Left forelimb (tissue), 1 donor: ENCODE data around the gene ZNF385B.
"Not testable (repeated sequence)": the region's sequence is repeated elsewhere in the genome, so short reads cannot be mapped to it uniquely, and the experiment has no call there.

Experiments
- DNase-seq: peaks from one replicate; pipeline ENCODE4 v3.0.0-alpha.2; 2018; ENCODE audit warnings: low spot score

Gene ZNF385B

DNA sequence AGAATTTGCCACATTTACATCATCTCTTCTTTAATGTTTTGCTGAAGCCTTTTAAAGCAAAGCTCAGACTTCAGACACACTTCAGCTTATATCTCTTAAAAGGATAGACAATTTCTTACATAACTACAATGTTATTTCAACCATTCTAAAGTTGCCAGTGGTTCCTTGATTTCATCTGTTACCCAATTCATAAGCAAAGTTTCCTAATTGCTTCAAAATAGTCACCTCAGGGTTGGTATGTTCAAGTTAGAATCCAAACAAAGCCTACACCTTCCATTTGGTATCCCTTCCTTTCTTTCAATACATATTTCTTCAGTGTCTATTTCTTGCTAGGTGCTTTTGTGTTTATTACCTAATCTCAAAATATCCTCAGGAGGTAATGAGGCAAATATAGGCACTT lies 60.6 kb downstream of the ZNF385B start:
- no peak for DNase-seq

DNA sequence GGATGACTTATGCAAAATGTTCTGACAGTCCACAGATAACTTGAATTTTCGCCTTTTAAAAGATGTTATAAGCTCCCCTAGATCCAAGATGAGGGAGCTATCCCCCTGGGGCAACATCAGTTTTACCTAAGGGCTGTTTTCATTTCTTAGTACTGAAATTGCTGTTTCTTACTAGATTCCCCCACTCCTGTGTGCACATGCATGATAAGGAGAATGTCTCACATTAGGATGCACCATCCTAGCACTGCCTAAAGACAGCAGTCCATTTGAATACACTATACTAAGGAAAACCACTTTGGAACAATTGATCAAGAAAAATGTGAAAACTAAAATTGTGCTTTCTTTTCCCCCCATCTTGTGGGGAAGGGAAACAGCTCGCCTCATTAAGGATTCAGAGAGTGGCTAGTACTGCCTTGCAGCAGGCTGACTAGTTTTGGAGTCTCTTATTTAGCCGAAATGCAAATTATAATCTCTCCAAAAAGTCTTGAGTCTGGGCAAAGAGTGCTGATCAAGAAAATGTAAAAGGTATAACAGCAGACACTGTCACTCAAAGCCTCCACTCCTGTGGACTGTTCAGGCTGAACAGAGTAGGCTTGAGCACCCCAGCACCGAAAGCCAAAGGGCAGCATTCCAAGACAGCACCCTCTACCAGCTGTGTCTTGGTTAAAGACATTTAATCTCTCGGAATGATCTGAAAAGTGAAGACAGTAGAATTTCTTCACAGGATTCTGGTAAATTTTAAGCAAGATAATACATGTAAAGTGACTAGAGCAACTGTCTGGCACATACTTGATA lies 65.0 kb downstream of the ZNF385B start:
- DNase-seq = no peak

DNA sequence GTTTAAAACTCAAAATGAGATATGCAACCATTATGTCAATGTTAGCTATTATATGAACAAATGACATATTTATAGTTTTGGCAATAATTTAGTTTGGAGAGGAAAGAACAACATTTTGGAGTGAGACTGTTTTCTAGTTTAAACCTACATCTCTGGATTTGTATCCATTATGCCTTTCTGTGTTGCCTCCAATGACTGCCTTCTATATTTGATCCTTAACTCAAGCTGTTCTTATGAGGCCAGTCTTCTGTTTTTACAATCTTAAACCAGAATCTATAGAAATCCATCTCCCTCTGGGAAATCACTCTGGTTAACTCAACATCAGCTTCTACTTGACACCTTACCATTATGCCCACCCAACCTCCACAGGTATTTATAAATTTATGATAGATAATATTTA lies 67.5 kb downstream of the ZNF385B start:
- no peak for DNase-seq

DNA sequence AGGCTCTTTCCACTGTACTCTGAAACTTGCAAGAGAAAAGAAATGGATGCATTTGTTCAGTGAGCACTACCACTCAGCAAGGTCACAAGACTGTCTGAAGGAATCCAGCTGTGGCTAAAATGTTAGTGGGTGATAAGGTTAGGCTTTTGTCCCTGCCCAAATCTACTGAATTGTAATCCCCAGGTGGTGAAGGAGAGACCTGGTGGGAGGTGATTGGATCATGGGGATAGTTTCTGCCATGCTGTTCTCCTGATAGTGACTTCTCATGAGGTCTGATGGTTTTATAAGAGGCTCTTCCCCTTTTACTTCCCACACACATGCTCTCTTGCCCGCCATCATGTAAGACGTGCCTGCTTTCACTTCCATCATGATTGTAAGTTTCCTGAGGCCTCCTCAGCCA lies 68.2 kb downstream of the ZNF385B start:
- DNase-seq = no peak

DNA sequence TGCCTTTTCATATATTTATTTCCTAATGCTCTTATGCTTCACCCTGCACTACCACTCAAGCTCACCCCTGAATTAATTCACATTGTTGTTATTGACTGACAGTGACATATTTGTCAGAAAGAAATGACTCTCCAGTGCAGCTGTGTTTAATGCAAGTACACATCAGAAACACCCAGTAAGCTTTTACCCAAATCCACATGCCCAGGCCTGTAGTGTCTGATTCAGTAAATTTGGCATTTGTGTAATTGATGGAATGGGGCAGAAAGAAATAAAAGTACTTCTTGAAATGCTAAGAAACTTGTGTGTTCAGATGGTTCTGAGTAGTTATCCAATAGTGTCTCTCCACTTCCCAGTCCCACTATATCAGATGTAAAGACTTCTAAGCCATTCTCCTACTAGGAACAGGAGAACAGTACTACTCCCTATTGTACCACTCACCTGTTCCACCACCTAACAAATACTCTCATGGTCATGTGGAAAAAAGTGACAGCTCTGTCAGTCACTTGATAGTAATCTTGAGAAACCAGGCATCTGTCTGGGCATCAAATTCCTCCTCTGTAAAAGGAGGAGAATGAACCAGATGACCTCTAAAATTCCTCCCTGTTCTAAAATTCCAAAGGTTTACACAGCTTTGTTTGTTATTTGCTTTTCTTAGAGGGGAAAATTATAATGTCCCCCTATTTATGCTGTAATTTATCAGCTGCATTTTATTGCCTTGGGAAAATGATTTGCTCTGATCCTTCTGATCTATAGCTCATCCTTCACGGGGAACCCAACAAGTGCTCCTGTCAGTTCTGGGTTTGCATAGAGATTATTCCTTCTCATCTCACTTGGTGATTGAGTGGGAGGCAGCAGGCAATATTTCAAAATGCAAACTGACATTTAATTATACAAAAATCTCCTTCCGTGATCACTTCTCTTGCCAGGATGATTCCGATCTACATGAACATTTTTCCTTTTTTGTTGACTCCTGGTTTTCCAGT lies 70.9 kb downstream of the ZNF385B start:
- no peak for DNase-seq

DNA sequence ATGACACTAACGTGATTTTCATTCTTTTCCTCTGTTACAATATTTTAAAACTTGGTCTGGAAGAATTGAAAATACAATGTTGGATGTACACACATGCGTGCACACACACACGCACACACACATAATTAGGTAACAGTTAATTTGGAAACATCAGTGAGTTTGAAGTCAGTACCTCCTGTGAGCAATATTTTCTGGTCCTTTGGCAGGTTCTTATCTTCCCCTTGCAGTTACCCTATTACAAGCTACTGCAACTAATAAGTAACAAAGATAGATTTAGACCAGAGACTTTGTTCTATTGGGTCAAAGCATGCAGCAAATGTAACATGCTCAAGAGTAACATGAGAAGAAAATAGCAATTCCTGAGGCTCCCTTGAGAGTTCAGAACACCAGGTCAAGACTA lies 73.3 kb downstream of the ZNF385B start:
- DNase-seq = no peak

DNA sequence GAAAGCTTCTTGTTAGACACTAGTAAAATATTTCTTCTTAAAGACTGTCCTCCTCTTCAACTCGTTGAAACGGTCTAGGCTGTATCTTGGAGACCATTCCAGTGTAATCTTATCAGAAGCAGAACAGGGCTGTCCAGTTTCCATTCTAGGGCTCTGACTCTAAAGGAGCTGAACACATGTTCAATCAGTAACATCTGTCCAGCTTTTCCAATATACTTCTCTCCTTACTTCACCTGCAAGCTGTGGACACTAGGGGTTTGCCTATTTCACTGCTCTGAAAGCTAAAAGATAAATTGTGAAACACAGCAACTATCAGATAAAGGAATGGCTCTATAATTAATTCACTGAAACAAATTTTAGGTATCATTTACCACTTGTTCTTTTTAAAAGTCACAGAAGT lies 73.8 kb downstream of the ZNF385B start:
- DNase-seq = no peak

DNA sequence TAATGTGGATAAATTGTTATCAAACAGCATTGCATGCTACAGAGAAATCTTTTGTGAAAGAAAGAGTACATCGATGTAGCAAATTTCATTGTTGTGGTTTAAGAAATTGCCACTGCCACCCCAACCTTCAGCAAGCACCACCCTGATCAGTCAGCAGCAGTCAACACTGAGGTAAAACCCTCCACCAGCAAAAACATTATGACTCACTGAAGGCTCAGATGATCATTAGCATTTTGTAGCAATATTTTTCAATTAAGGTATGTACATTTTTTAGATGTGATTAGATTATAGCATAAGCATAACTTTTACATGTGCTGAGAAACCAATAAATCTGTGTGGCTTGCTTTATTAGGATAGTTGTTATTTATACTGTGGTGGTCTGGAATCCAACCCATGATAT lies 75.5 kb downstream of the ZNF385B start:
- DNase-seq = no peak

DNA sequence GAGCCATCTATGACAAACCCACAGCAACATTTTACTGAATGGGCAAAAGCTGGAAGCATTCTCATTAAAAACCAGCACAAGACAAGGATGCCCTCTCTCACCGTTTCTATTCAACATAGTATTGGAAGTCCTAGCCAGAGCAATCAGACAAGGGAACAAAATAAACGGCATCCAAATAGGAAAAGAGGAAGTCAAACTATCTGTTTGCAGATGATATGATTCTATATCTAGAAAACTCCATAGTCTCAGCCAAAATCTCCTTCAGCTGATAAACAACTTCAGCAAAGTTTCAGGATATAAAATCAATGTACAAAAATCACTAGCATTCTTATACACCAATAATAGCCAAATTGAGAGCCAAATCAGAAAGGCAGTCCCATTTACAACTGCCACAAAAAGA lies 79.1 kb downstream of the ZNF385B start:
- DNase-seq = not testable (repeated sequence)

DNA sequence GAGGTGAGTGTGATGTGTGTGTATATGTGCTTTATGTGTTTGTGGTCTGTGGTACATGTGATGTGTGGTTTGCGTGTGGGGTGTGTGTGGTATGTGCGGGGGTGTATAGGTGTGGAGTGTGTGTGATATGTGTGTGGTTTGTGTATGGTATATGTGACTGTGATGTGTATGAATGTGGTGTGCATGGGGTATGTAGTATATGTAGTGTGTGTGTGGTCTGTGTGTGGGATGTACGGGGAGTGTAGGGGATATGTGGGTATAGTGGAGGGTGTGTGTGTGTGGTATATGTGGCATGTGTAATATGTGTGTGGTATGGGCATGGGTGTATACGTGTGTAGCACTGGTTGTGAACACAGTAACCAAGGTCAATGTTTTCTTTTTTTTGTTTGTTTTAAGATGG lies 87.4 kb downstream of the ZNF385B start:
- no peak for DNase-seq

DNA sequence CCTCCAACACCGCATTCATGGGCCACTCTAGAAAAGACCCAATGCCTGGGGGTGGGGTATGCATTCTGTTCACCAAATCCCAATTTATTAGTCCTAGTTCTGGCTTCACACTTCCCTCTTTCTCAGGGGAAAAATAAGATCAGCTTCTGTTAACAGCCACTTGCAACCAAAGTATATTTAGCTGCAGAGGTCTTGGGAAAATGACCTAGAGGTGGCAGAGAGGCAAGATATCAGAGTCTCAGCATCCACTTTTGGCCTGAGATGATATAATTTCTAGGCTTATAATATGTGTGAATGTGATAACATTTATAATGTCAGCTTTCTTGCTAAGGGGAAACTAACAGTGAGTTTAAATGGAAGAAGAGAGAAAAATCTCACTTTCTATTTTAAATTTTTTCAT lies 89.1 kb downstream of the ZNF385B start:
- DNase-seq = no peak

DNA sequence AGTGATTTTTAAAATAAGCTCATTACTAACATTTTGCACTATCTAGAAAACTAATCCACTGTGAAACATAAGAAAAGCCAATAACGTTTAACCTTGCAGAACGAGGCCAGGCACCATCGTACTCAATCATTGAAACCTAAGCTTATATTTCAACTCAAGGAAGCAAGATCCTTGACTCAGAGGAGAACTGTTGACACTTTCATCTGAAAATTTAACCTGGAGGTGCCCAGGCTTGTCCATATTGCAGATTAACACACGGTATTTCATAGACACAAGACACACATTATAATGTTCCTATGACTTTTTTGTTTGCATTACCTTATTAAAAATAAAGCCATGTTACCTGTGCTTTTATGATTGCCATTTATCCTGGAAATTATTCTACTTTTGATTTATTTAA lies 89.6 kb downstream of the ZNF385B start:
- no peak for DNase-seq

DNA sequence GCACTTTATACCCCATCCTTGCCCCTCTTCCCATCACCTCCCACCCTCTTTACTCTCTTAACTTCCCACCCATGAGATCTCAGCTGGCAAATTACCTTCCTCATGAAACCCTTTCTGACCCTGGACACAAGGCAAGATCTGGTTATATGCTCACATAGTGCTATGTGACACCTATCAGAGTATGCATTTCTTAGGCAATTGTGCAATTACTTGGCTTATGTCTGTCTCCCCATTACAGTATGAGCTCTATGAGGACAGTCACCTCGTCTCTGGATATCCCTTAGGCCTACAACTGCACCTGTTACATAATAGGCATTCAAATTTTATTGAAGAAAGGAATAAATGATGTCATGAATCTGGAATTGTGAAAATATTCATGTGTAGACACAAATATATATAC lies 91.4 kb downstream of the ZNF385B start:
- no peak for DNase-seq

DNA sequence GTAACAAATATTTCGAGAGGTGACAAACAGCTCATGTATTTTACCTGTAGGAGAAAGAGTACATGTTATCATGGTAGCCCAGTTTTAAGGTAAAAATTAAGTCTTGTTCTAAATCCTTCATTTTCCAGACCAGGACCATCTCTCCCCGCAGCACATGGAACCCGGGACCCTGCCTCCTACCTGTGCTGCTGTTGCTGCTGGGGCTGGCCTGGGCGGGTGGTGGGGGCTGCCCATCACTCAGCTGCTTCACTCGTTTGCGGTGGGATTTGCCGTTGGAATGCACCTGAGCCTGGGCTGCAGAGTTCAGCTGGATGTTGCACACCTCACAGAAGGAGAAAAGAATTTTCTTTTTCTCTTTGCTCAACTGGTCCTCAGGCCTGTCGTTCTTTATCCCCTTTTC lies 92.1 kb downstream of the ZNF385B start:
- no peak for DNase-seq

DNA sequence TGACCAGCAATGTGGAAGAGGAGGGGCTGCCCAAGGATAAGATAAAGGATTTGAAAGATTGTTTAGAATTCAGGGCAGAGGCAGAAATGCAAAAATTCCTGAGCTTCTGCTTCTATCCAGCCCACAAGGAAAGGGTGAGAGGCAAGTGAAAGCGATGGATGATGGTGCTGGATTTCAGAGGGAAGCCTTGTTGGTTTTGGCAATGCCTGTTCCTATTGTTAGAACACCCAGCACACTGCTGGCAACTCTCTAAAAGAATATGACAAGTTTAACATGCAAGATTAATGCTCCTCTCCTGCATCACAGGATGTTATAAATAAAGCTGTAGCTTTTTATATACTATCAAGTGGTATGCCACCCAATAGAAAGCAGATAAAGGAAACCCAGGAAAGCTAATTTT lies 92.6 kb downstream of the ZNF385B start:
- no peak for DNase-seq

DNA sequence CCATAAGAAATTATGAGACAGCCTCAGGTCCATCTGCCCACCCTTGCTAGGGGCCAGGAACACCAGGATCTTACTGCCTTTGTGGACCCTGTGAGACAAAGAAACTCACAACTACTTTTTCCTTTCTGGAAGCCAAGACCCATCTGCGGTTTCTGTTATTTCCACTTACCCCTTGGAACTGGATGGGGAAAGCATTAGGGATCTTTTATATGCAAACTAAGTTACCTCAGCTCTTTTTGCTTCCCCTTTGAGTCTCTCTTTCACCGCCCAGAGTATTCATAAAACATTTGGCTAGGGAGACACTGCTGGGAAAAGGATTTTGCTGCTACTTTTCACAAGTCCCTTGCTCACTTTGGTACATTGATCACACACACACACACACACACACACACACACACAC lies 95.7 kb downstream of the ZNF385B start:
- no peak for DNase-seq

DNA sequence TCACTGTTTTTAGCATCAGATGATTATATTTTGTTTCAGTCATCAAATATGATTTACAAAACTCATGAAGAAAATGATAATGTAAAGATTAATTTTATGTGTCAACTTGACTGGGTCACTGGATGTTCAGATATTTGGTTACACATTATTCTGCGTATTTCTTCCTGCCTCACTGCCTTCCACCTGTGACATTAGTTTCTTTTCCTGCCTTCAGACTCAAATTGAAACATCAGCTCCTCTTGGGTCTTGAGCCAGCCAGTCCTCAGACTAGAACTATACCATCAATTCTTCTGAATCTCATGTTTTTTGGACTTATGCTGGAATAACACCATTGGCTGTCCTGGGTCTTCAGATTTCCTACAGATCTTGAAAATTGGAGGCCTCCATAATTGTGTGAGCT lies 96.7 kb downstream of the ZNF385B start:
- DNase-seq = no peak

DNA sequence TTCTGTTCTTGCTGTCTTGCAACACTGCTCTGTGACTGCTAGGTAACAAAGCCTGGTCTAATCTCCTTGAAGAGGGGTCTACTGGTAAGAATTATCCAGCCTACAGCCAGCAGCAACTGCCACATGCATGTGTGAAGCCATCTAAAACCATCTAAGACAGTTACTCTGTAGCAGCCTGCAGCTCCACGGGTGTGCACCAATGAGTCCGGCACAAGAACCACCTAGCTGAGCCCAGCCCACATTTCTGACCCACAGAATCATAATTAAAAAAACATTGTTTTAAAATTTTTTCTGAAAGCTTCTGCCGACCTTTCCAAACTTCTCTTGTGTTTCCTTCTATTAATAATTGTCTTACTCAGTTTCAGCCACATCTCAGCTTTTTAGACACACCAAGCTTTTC lies 102.8 kb downstream of the ZNF385B start:
- DNase-seq = no peak

DNA sequence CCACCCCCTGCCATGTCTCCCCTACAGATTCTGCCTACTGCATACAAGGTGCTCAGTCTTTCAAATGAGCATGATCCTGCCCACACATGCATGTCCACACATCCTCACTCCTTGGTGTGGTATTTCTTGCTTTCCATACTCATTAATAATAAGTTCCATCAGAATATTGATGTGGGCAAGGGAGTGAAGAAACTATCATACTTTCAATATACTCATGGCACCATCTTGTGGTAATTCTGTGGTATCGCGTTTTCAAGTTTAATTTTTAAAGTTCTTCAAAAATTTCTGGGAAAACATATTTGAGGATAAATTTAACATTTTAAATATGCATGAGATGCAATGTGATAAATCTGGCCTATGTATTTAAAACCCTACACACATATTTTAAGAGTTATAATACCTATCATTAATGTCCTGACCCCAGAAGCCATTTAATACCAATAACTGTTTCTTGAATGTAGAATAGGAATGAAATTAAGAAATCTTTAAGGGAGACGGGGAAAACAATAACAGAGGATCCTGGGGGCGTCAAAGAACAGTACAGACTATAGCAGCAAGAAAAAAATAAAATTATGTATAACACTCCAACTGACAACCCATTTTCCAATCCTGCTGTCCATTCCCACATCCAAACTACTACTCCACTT lies 110.1 kb downstream of the ZNF385B start:
- no peak for DNase-seq

DNA sequence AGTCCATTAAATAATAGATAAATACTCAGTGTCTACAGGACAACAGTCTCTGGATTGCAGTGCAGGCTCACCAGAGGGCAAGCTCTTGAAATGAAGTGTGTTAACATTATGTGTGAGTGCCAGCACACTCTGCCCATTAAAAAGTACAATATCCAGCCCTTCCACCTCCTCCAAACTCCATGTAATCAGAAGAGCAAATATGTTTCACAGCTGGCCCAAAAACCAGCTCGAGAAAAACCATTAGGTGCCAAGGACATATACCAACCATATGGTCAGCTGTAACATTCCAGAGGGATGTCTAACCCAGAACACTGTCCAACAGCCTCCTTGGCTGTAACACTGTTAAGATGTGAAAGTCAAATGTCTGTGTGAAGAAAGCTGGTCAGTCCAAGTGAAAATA lies 112.2 kb downstream of the ZNF385B start:
- no peak for DNase-seq

DNA sequence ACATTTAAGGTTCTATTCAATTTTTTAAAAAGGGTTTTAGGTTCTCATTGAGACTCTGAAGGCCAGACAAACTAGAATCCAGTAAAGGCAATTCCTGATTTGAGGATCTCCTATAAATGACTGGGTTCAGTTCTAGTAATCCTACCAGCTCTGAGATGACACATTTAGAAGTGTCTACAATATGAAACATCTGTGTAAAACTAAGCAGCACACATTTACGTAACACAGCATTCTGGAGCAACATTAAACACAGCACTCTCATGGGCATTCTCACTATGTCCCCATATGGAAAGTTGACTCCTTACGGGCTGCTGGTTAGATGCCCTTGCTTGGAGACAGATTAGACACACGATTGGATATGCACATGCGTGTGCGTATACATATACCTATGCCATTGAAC lies 114.4 kb downstream of the ZNF385B start:
- DNase-seq = no peak

DNA sequence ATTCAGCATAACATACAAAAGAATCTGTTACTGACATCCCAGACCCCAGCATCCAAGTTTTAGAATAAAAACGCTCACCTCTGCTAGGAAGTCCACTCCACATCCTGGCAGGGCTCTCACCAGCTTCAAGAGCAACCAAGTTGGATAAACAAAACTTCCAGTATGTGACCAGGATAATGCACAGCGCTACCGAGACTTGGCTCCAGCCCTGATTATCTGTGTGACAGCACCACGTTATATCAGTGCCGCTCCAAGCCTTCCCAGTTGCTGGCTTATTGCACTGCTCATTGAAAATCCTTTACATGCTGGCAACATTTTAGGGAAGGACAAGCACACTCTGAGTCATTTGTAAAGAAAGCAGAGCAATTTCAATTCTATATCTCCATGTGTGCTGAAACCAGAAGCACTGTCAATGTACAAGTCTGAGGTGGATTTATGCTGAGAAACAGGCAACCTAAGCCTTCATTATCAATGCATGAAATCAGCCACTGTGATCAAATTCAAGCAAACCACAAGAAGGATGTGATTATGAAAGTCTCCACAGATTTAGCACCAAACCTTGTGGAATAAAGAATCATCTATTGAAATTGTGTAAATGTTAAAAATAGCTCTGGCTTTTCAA lies 115.7 kb downstream of the ZNF385B start:
- DNase-seq = no peak
